HEK293T (cell line): Measurements from ENCODE around the gene AGPAT2.

Experiments used
- CTCF ChIA-PET: fragments of 350-600 bp; formaldehyde crosslinking; extraction: SDS; loops from one replicate; lab custom pipeline; 2021; ENCODE audit warnings: antibody characterized with exemption, inconsistent platforms; lab: Yijun Ruan, JAX
- POLR2A ChIA-PET: fragments of 350-600 bp; formaldehyde crosslinking; extraction: SDS; loops from one replicate; lab custom pipeline; 2020; ENCODE audit warnings: antibody characterized with exemption, inconsistent platforms; lab: Yijun Ruan, JAX
- DNase-seq: peaks from one replicate; pipeline ENCODE4 v3.0.0; 2012; ENCODE audit warnings: mixed read lengths; ENCODE audit errors: extremely low spot score
- ARNT ChIP-seq: fragments of 450-650 bp; IDR thresholded peaks from 2 replicates; pipeline ENCODE4 v1.6.1; 2017; ENCODE audit warnings: mild to moderate bottlenecking
- BHLHE40 ChIP-seq: fragments of 450-650 bp; IDR thresholded peaks from 2 replicates; pipeline ENCODE4 v1.6.1; 2016; ENCODE audit warnings: mild to moderate bottlenecking, moderate library complexity, borderline replicate concordance
- CTBP1 ChIP-seq: fragments of 450-650 bp; IDR thresholded peaks from 2 replicates; pipeline ENCODE4 v1.6.1; 2016; ENCODE audit warnings: borderline replicate concordance
- ELF4 ChIP-seq: fragments of 450-650 bp; IDR thresholded peaks from 2 replicates; pipeline ENCODE4 v1.6.1; 2017; ENCODE audit warnings: antibody characterized with exemption
- FOXA1 ChIP-seq: fragments of 450-650 bp; IDR thresholded peaks from 2 replicates; pipeline ENCODE4 v1.6.1; 2016; ENCODE audit warnings: mild to moderate bottlenecking
- FOXK2 ChIP-seq: fragments of 450-650 bp; IDR thresholded peaks from 2 replicates; pipeline ENCODE4 v1.6.1; 2016; ENCODE audit warnings: mild to moderate bottlenecking
- FOXM1 ChIP-seq: fragments of 450-650 bp; IDR thresholded peaks from 2 replicates; pipeline ENCODE4 v1.6.1; 2017; ENCODE audit warnings: mild to moderate bottlenecking, borderline replicate concordance
- HDGF ChIP-seq: fragments of 450-650 bp; IDR thresholded peaks from 2 replicates; pipeline ENCODE4 v1.6.1; 2017; ENCODE audit warnings: antibody characterized with exemption, borderline replicate concordance
- L3MBTL2 ChIP-seq: fragments of 450-650 bp; conservative IDR thresholded peaks from 2 replicates; pipeline ENCODE4 v1.6.1; 2016; ENCODE audit warnings: mild to moderate bottlenecking
- LEF1 ChIP-seq: fragments of 450-650 bp; IDR thresholded peaks from 2 replicates; pipeline ENCODE4 v1.6.1; 2017; ENCODE audit warnings: mild to moderate bottlenecking, borderline replicate concordance
- NFRKB ChIP-seq: fragments of 450-650 bp; IDR thresholded peaks from 2 replicates; pipeline ENCODE4 v1.6.1; 2016; ENCODE audit warnings: mild to moderate bottlenecking, moderate library complexity
- SP1 ChIP-seq: fragments of 450-650 bp; IDR thresholded peaks from 2 replicates; pipeline ENCODE4 v1.6.1; 2017
- SUZ12 ChIP-seq: fragments of 450-650 bp; IDR thresholded peaks from 2 replicates; pipeline ENCODE4 v1.6.1; 2016; ENCODE audit warnings: mild to moderate bottlenecking
- TARDBP ChIP-seq: fragments of 450-650 bp; IDR thresholded peaks from 2 replicates; pipeline ENCODE4 v1.6.1; 2016
- ZNF384 ChIP-seq: fragments of 450-650 bp; IDR thresholded peaks from 2 replicates; pipeline ENCODE4 v1.6.1; 2016
- TF ChIP-seq, protein P1 (sequence below): fragments of 450-650 bp; IDR thresholded peaks from 2 replicates; pipeline ENCODE4 v1.6.1; 2016

AGPAT2 gene

DNA sequence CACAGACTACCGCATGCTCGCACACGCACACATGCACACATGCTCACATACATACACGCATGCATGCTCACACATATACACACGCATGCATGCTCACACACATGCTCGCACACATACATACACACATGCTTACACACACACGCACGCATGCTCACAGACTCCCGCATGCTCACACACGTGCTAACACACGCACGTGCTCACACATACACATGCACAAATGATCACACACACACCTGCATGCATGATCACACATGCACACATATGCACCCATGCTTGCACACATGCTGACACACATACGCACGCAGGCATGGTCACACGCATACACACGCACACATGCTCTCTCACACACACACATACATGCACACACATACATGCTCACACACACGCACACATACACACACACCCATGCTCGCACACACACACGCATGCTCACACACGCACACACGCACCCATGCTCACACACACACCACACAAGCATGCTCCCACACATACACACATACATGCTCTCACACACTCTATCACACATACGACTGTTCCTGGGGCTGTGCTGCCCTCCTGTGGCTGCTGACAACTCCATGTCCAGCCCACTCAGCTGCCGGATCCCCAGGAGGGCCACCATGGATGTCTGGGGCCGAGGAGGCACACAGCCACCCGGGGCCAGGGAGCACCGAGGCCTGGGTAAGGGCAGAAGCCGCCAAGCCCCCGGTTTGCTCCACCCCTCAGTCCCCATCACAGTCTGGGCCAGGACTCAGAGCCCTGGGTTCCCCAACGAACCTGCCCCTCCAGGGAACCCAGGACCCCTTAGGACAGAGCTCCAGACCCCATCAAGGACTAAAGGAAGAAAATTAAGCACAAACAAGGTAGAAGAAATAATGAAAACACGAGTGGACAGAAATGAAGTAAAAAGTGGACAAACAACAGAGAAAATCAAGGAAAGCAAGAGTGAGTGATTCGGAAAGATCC, 55.9 kb downstream of the AGPAT2 start:
- TF ChIP-seq FOXM1 (no peak), FOXA1 (no peak), ELF4 (no peak), FOXK2 (no peak), SP1 (no peak), TARDBP (no peak), ARNT (no peak), ZNF384 (no peak), NFRKB (no peak), CTBP1 (no peak), BHLHE40 (no peak)
- TF ChIP-seq, protein P1, sequence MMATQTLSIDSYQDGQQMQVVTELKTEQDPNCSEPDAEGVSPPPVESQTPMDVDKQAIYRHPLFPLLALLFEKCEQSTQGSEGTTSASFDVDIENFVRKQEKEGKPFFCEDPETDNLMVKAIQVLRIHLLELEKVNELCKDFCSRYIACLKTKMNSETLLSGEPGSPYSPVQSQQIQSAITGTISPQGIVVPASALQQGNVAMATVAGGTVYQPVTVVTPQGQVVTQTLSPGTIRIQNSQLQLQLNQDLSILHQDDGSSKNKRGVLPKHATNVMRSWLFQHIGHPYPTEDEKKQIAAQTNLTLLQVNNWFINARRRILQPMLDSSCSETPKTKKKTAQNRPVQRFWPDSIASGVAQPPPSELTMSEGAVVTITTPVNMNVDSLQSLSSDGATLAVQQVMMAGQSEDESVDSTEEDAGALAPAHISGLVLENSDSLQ: no peak
- POLR2A ChIA-PET: interaction anchor here (1.0 kb wide), 1 partner anchor 142 kb away, joined by 3 read pairs; no protein-coding TSS in a partner anchor
- CTCF ChIA-PET: interaction anchor here (0.6 to 1.2 kb wide), 5 partner anchors 16 to 161 kb away, joined by 3 to 10 read pairs (median 5); no protein-coding TSS in a partner anchor
- DNase-seq: peak; percentile 74

DNA sequence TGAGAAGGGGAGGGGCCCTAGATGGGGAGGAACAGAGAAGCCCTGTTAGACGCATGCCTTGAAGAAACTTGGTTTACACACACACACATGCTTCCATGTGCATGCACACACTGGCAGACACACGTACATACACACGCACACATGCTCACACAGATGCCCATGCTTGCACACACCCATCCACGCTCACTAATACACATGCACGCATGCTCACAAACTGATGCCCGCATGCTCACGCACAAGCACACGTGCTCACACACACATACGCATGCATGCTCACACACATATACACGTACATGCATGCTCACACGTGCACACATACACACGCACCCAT, 56.6 kb downstream of the AGPAT2 start:
- TF ChIP-seq BHLHE40: no peak
- no peak for TF ChIP-seq ELF4
- TF ChIP-seq HDGF: no peak
- no peak for TF ChIP-seq FOXM1
- no peak for TF ChIP-seq L3MBTL2
- no peak for TF ChIP-seq SP1
- no peak for TF ChIP-seq FOXA1
- TF ChIP-seq, protein P1: no peak
- no peak for TF ChIP-seq LEF1
- TF ChIP-seq CTBP1: no peak
- no peak for TF ChIP-seq ZNF384
- no peak for TF ChIP-seq FOXK2
- TF ChIP-seq SUZ12: no peak
- POLR2A ChIA-PET: no interaction called here
- CTCF ChIA-PET: no interaction called here
- DNase-seq: no peak

DNA sequence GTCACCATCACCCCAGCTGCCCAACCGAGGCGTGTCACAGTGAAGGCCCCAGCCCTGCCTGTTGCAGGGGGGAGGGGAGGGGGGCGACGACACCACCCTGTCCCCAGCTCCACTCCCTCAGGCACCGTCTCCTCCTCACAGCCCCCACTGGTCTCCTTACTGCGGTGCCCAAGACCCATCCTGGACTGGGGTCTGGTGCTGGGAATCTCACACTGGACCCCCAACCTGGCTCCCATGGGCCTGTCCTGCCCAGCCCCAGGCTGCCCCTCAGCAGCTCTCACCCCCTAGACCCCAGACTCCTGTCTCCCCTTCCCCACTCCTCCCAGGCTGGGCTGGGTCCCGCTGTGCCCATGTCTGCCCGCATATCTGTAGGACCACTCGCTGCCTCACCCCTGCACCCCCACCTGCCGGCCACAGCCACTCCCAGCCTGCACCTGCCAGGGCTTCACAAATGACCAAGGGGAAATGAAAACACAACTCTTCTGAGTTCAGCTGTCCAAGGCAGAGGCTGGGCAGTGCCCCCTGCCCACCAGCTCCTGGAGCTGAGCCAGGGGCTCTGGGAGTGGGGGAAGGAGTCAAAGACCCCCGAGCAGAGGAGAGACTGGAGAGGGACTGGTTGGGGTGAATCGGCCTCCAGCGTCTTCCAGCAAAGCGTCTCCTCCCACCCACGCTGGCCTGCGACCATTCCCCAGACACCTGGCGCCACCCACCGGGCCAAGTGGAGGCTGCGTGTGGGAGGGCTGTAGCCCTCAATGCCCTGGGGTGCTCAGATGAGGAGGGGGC, 57.2 kb downstream of the AGPAT2 start:
- TF ChIP-seq ELF4: no peak
- TF ChIP-seq, protein P1: no peak
- TF ChIP-seq BHLHE40: no peak
- no peak for TF ChIP-seq TARDBP
- no peak for TF ChIP-seq SP1
- no peak for TF ChIP-seq LEF1
- no peak for TF ChIP-seq HDGF
- no peak for TF ChIP-seq L3MBTL2
- TF ChIP-seq ZNF384: no peak
- TF ChIP-seq FOXM1: no peak
- TF ChIP-seq ARNT: no peak
- no peak for TF ChIP-seq SUZ12
- TF ChIP-seq CTBP1: no peak
- POLR2A ChIA-PET: interaction anchor here (0.7 kb wide), 1 partner anchor 146 kb away, joined by 3 read pairs; no protein-coding TSS in a partner anchor
- DNase-seq: peak; percentile 66
- CTCF ChIA-PET: interaction anchor here (0.6 to 2.1 kb wide), 3 partner anchors 141 to 443 kb away, joined by 4 to 13 read pairs (median 4); no protein-coding TSS in a partner anchor

DNA sequence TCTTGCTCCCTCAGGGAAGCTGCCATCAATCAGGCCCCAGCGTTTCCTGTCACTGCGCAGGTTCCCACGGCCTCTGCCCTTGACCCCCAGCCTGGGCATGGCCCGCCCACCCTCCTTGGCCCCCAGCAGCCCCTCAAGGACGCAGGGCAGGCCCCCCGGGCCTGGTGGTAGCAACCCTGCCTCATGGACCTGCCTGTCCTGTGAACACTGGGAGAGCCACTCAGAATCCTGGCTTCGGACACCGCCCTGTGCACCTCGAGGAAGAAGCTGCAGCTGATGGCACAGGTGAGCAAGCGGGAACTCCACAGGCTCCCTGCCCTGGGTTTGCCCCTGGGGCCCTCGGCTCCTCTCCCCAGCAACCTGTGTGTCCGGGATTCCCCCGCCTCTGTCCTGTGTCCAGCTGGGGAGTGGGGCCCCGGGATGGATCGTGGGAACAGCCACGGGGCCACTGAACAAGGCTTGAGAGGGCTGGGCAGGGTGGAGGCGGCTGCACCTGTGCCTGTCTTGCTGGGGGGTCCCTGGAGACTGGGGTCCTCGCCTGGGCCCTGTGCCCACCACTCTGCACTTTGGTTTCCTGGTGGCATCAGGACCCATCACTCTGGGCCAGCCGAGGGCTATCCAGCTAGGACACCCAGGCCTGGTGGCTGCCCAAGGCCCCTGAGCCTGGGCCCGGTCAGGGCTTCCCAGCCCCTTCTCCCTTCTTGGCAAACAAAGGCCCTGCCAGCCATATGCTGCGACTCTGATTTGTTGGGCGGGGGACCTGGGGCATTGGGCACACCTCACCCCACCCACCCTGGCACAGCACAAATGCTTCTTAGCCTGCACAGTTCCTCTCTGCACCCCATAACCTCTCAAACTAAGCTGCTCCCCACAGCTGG, 58.0 kb downstream of the AGPAT2 start:
- CTCF ChIA-PET: interaction anchor here (0.6 to 2.1 kb wide), 3 partner anchors 140 to 442 kb away, joined by 4 to 13 read pairs (median 4); no protein-coding TSS in a partner anchor
- no peak for DNase-seq
- POLR2A ChIA-PET: interaction anchor here (0.7 kb wide), 1 partner anchor 146 kb away, joined by 3 read pairs; no protein-coding TSS in a partner anchor
- TF ChIP-seq FOXA1: no peak
- TF ChIP-seq SUZ12: no peak
- TF ChIP-seq LEF1: no peak
- TF ChIP-seq ARNT: no peak
- TF ChIP-seq, protein P1: no peak
- TF ChIP-seq L3MBTL2: no peak

DNA sequence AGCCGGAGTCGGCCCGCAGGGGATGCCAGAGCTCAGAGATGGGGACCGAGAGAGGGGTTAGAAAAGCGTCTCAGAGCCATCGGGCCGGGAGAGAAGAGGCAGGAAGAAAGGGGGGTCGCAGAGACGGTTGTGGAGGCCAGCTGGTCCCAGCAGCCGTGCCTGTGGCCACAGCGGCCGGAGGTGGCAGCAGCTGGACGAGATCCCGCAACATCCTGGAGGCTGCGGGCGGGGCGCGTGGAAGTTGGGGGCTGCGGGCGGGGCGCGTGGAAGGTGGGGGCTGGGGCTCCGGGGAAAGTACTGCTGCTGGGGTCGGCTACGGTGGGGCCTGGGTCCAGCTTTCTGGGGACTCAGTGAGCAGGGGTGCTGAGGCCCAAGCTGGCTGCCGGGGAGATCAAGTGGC, 59.0 kb downstream of the AGPAT2 start:
- TF ChIP-seq CTBP1 (no peak), HDGF (no peak), SUZ12 (no peak), LEF1 (no peak), TARDBP (no peak), ELF4 (no peak), BHLHE40 (no peak), FOXM1 (no peak), FOXA1 (no peak), ZNF384 (no peak), L3MBTL2 (no peak), NFRKB (no peak), ARNT (no peak), FOXK2 (no peak), SP1 (no peak)
- TF ChIP-seq, protein P1: no peak
- POLR2A ChIA-PET: no interaction called here
- CTCF ChIA-PET: interaction anchor here (2.1 kb wide), 1 partner anchor 143 kb away, joined by 13 read pairs; no protein-coding TSS in a partner anchor
- no peak for DNase-seq
